GM13977 (cell line): ENCODE measurements around the gene PASK.

Experiments used
- DNase-seq: peaks from one replicate; pipeline ENCODE4 v3.0.0; 2012; ENCODE audit warnings: low spot score
- CTCF ChIP-seq: IDR thresholded peaks from 2 replicates; pipeline ENCODE4 v1.5.1; 2012; ENCODE audit warnings: mild to moderate bottlenecking, control low read depth; ENCODE audit not compliant: insufficient read depth; ENCODE audit errors: extremely low read depth, missing control alignments
- in situ Hi-C: fragments of 300-500 bp; cut with MboI; formaldehyde crosslinking; loops from one replicate; pipeline ENCODE4 v1.12.0; 2022; ENCODE audit warnings: low sequenced_read_pairs, low pct_unique_long_range_greater_than_20kb, mixed read lengths, inconsistent platforms; ENCODE audit not compliant: unreplicated experiment

The PASK gene

GRCh38 chr2:241072553-241073165, 76.6 kb downstream of the PASK start:
- in situ Hi-C loops = no loop called here
- no peak for DNase-seq
- no peak for TF ChIP-seq CTCF

GRCh38 chr2:241072151-241072550, 77.1 kb downstream of the PASK start:
- in situ Hi-C loops = no loop called here
- TF ChIP-seq CTCF = no peak
- DNase-seq = no peak

- in situ Hi-C loops = no loop called here
- DNase-seq = no peak
- TF ChIP-seq CTCF = no peak
Measured at GRCh38 chr2:241071677-241072111, 77.6 kb downstream of the PASK start.

- in situ Hi-C loops = no loop called here
- TF ChIP-seq CTCF = no peak
- no peak for DNase-seq
Measured at GRCh38 chr2:241070811-241071676, 78.2 kb downstream of the PASK start.

GRCh38 chr2:241070361-241070760, 78.9 kb downstream of the PASK start:
- no peak for DNase-seq
- in situ Hi-C loops = no loop called here
- no peak for TF ChIP-seq CTCF

GRCh38 chr2:241069821-241070281, 79.4 kb downstream of the PASK start:
- in situ Hi-C loops = no loop called here

More at GRCh38 chr2:241069821-241070281, 79.4 kb downstream of the PASK start:
- no peak for DNase-seq
- TF ChIP-seq CTCF = no peak
